ENCODE measurements around the gene ZNF19.

ZNF19 gene

GRCh38 chr16:71430744-71431143, 58.4 kb downstream of the ZNF19 start:
- TF ChIP-seq ZNF274 (IDR thresholded peaks at IDR 0.05; ENCODE audit: low read depth, low read length) (no peak), YY1 (IDR thresholded peaks at IDR 0.05; ENCODE audit: insufficient read depth, insufficient read length) (no peak), SUZ12 (IDR thresholded peaks at IDR 0.05; ENCODE audit: extremely low read depth, insufficient read depth, insufficient read length) (no peak)
- no peaks in the 10 kb centered on the region for H3K9me3 ChIP-seq (ENCODE audit: insufficient read depth, low read length)
- no peak for DNase-seq (ENCODE audit: low read depth, low spot score)
- H3K27me3 ChIP-seq (ENCODE audit: insufficient read depth, insufficient read length): peaks cover 5% of the 10 kb centered on the region
- no peak overlapping the region for H3K4me3 ChIP-seq (ENCODE audit: insufficient read length, low read depth)
- no peak overlapping the region for H3K9ac ChIP-seq (ENCODE audit: insufficient read length, low read depth)
- no peaks in the 10 kb centered on the region for H3K36me3 ChIP-seq (ENCODE audit: insufficient read depth, insufficient read length, low read length)
- no peaks in the 10 kb centered on the region for H3K4me1 ChIP-seq (ENCODE audit: insufficient read depth, insufficient read length)

GRCh38 chr16:71429581-71429980, 59.5 kb downstream of the ZNF19 start:
- DNase-seq (ENCODE audit: low read depth, low spot score): no peak

GRCh38 chr16:71428883-71429282, 60.2 kb downstream of the ZNF19 start:
- TF ChIP-seq YY1 (IDR thresholded peaks at IDR 0.05; ENCODE audit: insufficient read depth, insufficient read length): no peak
- no peak for TF ChIP-seq ZNF274 (IDR thresholded peaks at IDR 0.05; ENCODE audit: low read depth, low read length)
- TF ChIP-seq SUZ12 (IDR thresholded peaks at IDR 0.05; ENCODE audit: extremely low read depth, insufficient read depth, insufficient read length): no peak
- peaks cover 23% of the 10 kb centered on the region for H3K27me3 ChIP-seq (ENCODE audit: insufficient read depth, insufficient read length)
- H3K4me3 ChIP-seq (ENCODE audit: insufficient read length, low read depth): no peak overlapping the region
- DNase-seq (ENCODE audit: low read depth, low spot score): no peak
- no peak overlapping the region for H3K9ac ChIP-seq (ENCODE audit: insufficient read length, low read depth)
- H3K36me3 ChIP-seq (ENCODE audit: insufficient read depth, insufficient read length, low read length): no peaks in the 10 kb centered on the region
- H3K9me3 ChIP-seq (ENCODE audit: insufficient read depth, low read length): no peaks in the 10 kb centered on the region
- H3K4me1 ChIP-seq (ENCODE audit: insufficient read depth, insufficient read length): no peaks in the 10 kb centered on the region

More at GRCh38 chr16:71429581-71429980, 59.5 kb downstream of the ZNF19 start:
- Histone ChIP-seq H3K36me3 (ENCODE audit: insufficient read depth, insufficient read length, low read length) (no peaks in the 10 kb centered on the region), H3K9me3 (ENCODE audit: insufficient read depth, low read length) (no peaks in the 10 kb centered on the region), H3K9ac (ENCODE audit: insufficient read length, low read depth) (no peak overlapping the region), H3K4me3 (ENCODE audit: insufficient read length, low read depth) (no peak overlapping the region), H3K27me3 (ENCODE audit: insufficient read depth, insufficient read length) (peaks cover 16% of the 10 kb centered on the region), H3K4me1 (ENCODE audit: insufficient read depth, insufficient read length) (no peaks in the 10 kb centered on the region)
- no peak for TF ChIP-seq YY1 (IDR thresholded peaks at IDR 0.05; ENCODE audit: insufficient read depth, insufficient read length)
- TF ChIP-seq SUZ12 (IDR thresholded peaks at IDR 0.05; ENCODE audit: extremely low read depth, insufficient read depth, insufficient read length): no peak
- TF ChIP-seq ZNF274 (IDR thresholded peaks at IDR 0.05; ENCODE audit: low read depth, low read length): no peak

DNA sequence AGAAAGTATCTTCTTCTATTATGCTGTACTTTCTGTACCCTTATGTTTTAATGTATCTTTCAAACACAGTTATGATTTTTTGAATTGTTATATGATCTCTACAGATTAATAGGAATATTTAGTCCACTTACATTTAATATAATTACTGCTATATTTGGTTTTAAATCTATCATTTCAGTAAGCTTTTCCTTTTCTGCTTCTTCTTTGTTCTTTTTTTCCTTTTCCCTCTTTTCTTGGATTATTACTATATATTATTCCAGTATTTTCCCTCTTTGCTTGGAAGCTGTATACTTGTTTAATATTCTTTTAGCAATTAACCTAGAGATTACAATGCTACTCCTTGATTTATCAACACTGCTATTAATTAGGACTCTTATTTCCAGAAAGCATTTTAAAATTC, 60.7 kb downstream of the ZNF19 start:
- Histone ChIP-seq H3K36me3 (ENCODE audit: insufficient read depth, insufficient read length, low read length) (no peaks in the 10 kb centered on the region), H3K27me3 (ENCODE audit: insufficient read depth, insufficient read length) (peaks cover 27% of the 10 kb centered on the region), H3K4me3 (ENCODE audit: insufficient read length, low read depth) (no peak overlapping the region), H3K9ac (ENCODE audit: insufficient read length, low read depth) (no peak overlapping the region), H3K9me3 (ENCODE audit: insufficient read depth, low read length) (no peaks in the 10 kb centered on the region), H3K4me1 (ENCODE audit: insufficient read depth, insufficient read length) (no peaks in the 10 kb centered on the region)
- TF ChIP-seq SUZ12 (IDR thresholded peaks at IDR 0.05; ENCODE audit: extremely low read depth, insufficient read depth, insufficient read length) (no peak), ZNF274 (IDR thresholded peaks at IDR 0.05; ENCODE audit: low read depth, low read length) (no peak), YY1 (IDR thresholded peaks at IDR 0.05; ENCODE audit: insufficient read depth, insufficient read length) (no peak)
- DNase-seq (ENCODE audit: low read depth, low spot score): no peak

DNA sequence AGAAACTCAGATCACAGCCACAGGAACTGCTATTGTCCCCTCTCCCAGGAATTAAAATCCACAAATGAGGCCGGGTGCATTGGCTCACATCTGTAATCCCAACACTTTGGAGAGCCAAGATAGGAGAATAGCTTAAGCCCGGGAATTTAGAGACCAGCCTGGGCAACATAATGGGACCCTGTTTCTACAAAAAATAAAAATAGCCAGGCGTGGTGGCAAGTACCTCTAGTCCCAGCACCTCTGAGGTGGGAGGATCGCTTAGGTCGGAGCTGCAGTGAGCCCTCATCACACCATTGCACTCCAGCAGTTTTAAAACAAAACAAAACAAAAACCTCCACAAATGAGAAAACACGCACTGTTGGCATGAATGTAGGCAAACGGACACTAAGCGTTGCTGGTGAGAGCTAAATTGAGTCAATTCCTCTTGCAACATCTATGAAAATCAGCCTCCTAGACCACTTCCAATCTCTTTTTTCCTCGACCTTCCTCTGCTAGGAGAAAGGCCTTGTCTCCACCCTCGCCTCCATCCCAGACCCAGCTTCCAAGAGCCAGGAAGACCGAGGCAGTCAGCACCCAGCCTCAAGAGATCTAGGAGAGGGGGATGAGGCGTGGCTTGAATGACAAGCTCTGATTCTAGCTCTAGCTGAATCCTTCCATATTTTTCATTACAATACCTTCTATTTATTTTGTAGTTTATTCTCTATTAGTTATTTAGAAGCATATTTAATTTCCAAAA, 62.1 kb downstream of the ZNF19 start:
- Histone ChIP-seq H3K9ac (ENCODE audit: insufficient read length, low read depth) (no peak overlapping the region), H3K27me3 (ENCODE audit: insufficient read depth, insufficient read length) (peaks cover 27% of the 10 kb centered on the region), H3K4me3 (ENCODE audit: insufficient read length, low read depth) (no peak overlapping the region), H3K4me1 (ENCODE audit: insufficient read depth, insufficient read length) (no peaks in the 10 kb centered on the region), H3K36me3 (ENCODE audit: insufficient read depth, insufficient read length, low read length) (no peaks in the 10 kb centered on the region), H3K9me3 (ENCODE audit: insufficient read depth, low read length) (no peaks in the 10 kb centered on the region)
- TF ChIP-seq SUZ12 (IDR thresholded peaks at IDR 0.05; ENCODE audit: extremely low read depth, insufficient read depth, insufficient read length): no peak
- DNase-seq (ENCODE audit: low read depth, low spot score): no peak

GRCh38 chr16:71426069-71426879, 62.9 kb downstream of the ZNF19 start:
- Histone ChIP-seq H3K36me3 (ENCODE audit: insufficient read depth, insufficient read length, low read length) (no peaks in the 10 kb centered on the region), H3K9me3 (ENCODE audit: insufficient read depth, low read length) (no peaks in the 10 kb centered on the region), H3K4me3 (ENCODE audit: insufficient read length, low read depth) (peak overlapping the region; percentile 72), H3K27me3 (ENCODE audit: insufficient read depth, insufficient read length) (peaks cover 27% of the 10 kb centered on the region), H3K4me1 (ENCODE audit: insufficient read depth, insufficient read length) (no peaks in the 10 kb centered on the region), H3K9ac (ENCODE audit: insufficient read length, low read depth) (peak overlapping the region; percentile 72)
- DNase-seq (ENCODE audit: low read depth, low spot score): peak; percentile 93
- TF ChIP-seq YY1 (IDR thresholded peaks at IDR 0.05; ENCODE audit: insufficient read depth, insufficient read length): no peak

DNA sequence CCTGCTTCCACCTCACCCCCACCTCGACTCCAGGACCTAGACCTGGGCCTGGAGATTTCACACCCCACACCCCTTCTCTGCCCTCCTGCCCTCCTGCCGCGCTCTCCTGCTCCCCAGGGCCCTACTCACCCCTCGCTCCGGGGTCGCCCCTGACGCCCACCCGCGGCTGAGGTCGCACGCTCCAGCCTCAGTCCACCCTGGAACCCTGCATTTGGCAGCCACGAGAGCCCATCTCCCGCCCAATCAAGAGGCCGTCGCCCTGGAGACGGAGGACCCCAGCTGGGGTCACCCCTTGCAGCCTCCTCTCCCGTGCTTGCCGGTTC, 63.4 kb downstream of the ZNF19 start:
- no peaks in the 10 kb centered on the region for H3K36me3 ChIP-seq (ENCODE audit: insufficient read depth, insufficient read length, low read length)
- peak overlapping the region; percentile 72 for H3K9ac ChIP-seq (ENCODE audit: insufficient read length, low read depth)
- no peaks in the 10 kb centered on the region for H3K9me3 ChIP-seq (ENCODE audit: insufficient read depth, low read length)
- no peak for DNase-seq (ENCODE audit: low read depth, low spot score)
- peaks cover 27% of the 10 kb centered on the region for H3K27me3 ChIP-seq (ENCODE audit: insufficient read depth, insufficient read length)
- TF ChIP-seq SUZ12 (IDR thresholded peaks at IDR 0.05; ENCODE audit: extremely low read depth, insufficient read depth, insufficient read length) (no peak), ZNF274 (IDR thresholded peaks at IDR 0.05; ENCODE audit: low read depth, low read length) (no peak), YY1 (IDR thresholded peaks at IDR 0.05; ENCODE audit: insufficient read depth, insufficient read length) (no peak)
- no peaks in the 10 kb centered on the region for H3K4me1 ChIP-seq (ENCODE audit: insufficient read depth, insufficient read length)
- peak overlapping the region; percentile 72 for H3K4me3 ChIP-seq (ENCODE audit: insufficient read length, low read depth)
